Lower leg skin (tissue), 3 donors: ENCODE data around the gene SUGCT.

ENCODE experiments used
- POLR2A ChIP-seq, 2 donors: fragments of 450-650 bp; IDR thresholded peaks; one replicate each; pipeline ENCODE4 v1.6.1; 2016 to 2017; ENCODE audit warnings: antibody characterized with exemption in 2 of 2, mild to moderate bottlenecking in 1 of 2, moderate library complexity in 1 of 2
- TF ChIP-seq, protein P1 (sequence below), 3 donors: fragments of 450-650 bp; IDR thresholded peaks; one replicate each; pipeline ENCODE4 v1.5.1; 2016; ENCODE audit warnings: antibody characterized with exemption in 3 of 3, mild to moderate bottlenecking in 3 of 3, moderate library complexity in 2 of 3

DNA sequence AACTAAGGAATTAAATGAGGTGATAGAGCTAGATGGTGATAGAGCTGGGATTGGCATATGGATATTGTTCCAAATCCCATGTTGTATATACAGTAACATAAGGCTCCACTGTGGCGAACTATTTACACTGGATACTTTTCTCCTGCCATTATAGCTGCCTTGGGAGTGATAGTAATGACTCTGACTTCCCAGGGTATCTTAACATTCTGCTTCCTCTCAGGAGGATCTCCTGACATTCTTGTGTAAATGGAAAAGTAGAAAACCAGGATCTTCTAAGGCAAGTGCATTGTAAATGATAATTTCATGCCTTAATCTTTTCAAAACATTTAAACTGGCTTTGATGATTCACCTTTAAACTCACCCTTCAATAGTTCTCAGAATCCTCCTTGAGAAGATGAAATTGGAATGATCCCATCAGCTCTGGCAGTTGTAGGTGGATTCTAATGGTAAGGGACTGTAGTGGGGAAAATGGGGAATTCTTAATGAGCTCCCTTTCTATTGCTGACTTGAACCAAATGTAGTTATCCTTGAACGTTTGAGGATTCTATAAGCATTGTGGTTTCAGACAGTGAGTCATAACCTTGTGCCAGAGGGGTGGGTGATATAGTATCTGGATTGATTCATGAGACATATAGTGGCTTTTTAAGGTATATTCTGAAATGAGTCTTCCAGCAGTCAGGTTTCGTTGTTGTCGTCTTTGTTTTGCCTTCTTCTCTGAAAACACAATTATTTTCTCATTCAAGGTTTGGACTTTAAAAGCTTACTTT, 450.0 kb downstream of the SUGCT start:
- TF ChIP-seq, protein P1, sequence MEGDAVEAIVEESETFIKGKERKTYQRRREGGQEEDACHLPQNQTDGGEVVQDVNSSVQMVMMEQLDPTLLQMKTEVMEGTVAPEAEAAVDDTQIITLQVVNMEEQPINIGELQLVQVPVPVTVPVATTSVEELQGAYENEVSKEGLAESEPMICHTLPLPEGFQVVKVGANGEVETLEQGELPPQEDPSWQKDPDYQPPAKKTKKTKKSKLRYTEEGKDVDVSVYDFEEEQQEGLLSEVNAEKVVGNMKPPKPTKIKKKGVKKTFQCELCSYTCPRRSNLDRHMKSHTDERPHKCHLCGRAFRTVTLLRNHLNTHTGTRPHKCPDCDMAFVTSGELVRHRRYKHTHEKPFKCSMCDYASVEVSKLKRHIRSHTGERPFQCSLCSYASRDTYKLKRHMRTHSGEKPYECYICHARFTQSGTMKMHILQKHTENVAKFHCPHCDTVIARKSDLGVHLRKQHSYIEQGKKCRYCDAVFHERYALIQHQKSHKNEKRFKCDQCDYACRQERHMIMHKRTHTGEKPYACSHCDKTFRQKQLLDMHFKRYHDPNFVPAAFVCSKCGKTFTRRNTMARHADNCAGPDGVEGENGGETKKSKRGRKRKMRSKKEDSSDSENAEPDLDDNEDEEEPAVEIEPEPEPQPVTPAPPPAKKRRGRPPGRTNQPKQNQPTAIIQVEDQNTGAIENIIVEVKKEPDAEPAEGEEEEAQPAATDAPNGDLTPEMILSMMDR (IDR thresholded peaks at IDR 0.05): no peak
- TF ChIP-seq POLR2A (IDR thresholded peaks at IDR 0.05): no peak
